HCT116 (cell line): ENCODE data around the gene PFKM. TPM values are rescaled to one million over a fixed set of nuclear protein-coding genes. Genes with fewer than 3 reads are reported as not detected.

Experiments
- ATAC-seq: fragments of 200-7000 bp; cut with Tn5 transposase; 2 replicates; pipeline ENCODE4 v1.9.1; 2020; ENCODE audit warnings: mild to moderate bottlenecking, moderate library complexity
- BruUV-seq: library from RNA; stranded (reverse); fragments of 400-500 nt; replicated peaks from 2 replicates; lab custom pipeline; 2021; lab: Mats Ljungman, UMichigan
- CTCF ChIA-PET: fragments of 300-600 bp; sonication (Branson Sonifier 250); formaldehyde crosslinking; loops from one replicate; lab custom pipeline; 2021; ENCODE audit warnings: antibody characterized with exemption; lab: Charles Lee
- POLR2A ChIA-PET: fragments of 300-600, 350-600 bp; sonication (Branson Sonifier 250); formaldehyde crosslinking; loops from one replicate; lab custom pipeline; 2021; ENCODE audit warnings: antibody characterized with exemption; lab: Charles Lee
- RAD21 ChIA-PET, 2 experiments: fragments of 300-600 bp; sonication (Branson Sonifier 250); formaldehyde crosslinking; loops; one replicate each; lab custom pipeline; 2023; ENCODE audit warnings: low total read pairs in 2 of 2; ENCODE audit not compliant: uncharacterized antibody in 2 of 2, unreplicated experiment in 2 of 2, low non-redundant PET in 1 of 2; lab: Charles Lee
- DNase-seq: peaks from one replicate; pipeline ENCODE4 v3.0.0-alpha.2; 2010; ENCODE audit warnings: low read depth, low spot score
- H2AFZ ChIP-seq: fragments of 200-600 bp; shearing (Covaris generic), sonication (generic); 2 replicates; pipeline ENCODE4 v1.6.1; 2017; ENCODE audit warnings: low read depth, mixed run types, mixed read lengths, antibody characterized with exemption, low read length; ENCODE audit not compliant: poor library complexity, severe bottlenecking
- H3K27ac ChIP-seq: 2 replicates; pipeline ENCODE4 v1.5.1; 2012; ENCODE audit warnings: low read depth, low read length
- H3K27me3 ChIP-seq: fragments of 200-600 bp; sonication (generic); 2 replicates; pipeline ENCODE4 v1.6.1; 2016; ENCODE audit warnings: mixed run types, low read length, mixed read lengths; ENCODE audit not compliant: insufficient read depth
- H3K36me3 ChIP-seq, 2 experiments: fragments of 200-500 bp in 1 of 2; fragments of 200-600 bp in 1 of 2; sonication (Bioruptor generic) in 1 of 2; sonication (generic) in 1 of 2; 2 replicates each; pipeline versions ENCODE4 v1.5.1 to v1.6.1; 2014 to 2016; ENCODE audit warnings: low read length in 2 of 2, inconsistent platforms in 1 of 2, mixed read lengths in 1 of 2, mixed run types in 1 of 2; ENCODE audit not compliant: insufficient read depth in 2 of 2, control insufficient read depth in 1 of 2
- H3K4me1 ChIP-seq, 2 experiments: fragments of 200-600 bp in 1 of 2; sonication (generic) in 1 of 2; 2 replicates each; pipeline versions ENCODE4 v1.5.1 to v1.6.1; 2012 to 2017; ENCODE audit warnings: low read length in 2 of 2, inconsistent platforms in 1 of 2, mild to moderate bottlenecking in 1 of 2, mixed read lengths in 1 of 2, mixed run types in 1 of 2, moderate library complexity in 1 of 2; ENCODE audit not compliant: insufficient read depth in 2 of 2, control insufficient read depth in 1 of 2
- H3K4me2 ChIP-seq: fragments of 200-600 bp; sonication (generic); 2 replicates; pipeline ENCODE4 v1.6.1; 2017; ENCODE audit warnings: mixed run types, low read length, mixed read lengths
- H3K4me3 ChIP-seq, 2 experiments: fragments of 200-600 bp in 1 of 2; sonication (generic) in 1 of 2; replicated peaks in 1 of 2; 2 replicates each; pipeline ENCODE4 v1.5.1; 2011 to 2016; ENCODE audit warnings: low read length in 2 of 2, control low read depth in 1 of 2, low read depth in 1 of 2, mild to moderate bottlenecking in 1 of 2, mixed read lengths in 1 of 2, mixed run types in 1 of 2
- H3K79me2 ChIP-seq: fragments of 200-600 bp; sonication (generic); 2 replicates; pipeline ENCODE4 v1.6.1; 2017; ENCODE audit warnings: mild to moderate bottlenecking, mixed run types, low read length, moderate library complexity, mixed read lengths; ENCODE audit not compliant: insufficient read depth
- H3K9ac ChIP-seq: fragments of 200-600 bp; sonication (generic); 2 replicates; pipeline ENCODE4 v1.6.1; 2016; ENCODE audit warnings: low read length, mixed read lengths
- H3K9me2 ChIP-seq: fragments of 200-600 bp; sonication (generic), shearing (Covaris generic); 2 replicates; pipeline ENCODE4 v1.6.1; 2017; ENCODE audit warnings: mixed run types, mild to moderate bottlenecking, moderate library complexity; ENCODE audit not compliant: insufficient read depth
- H3K9me3 ChIP-seq, 2 experiments: fragments of 200-500 bp in 1 of 2; fragments of 200-600 bp in 1 of 2; sonication (Bioruptor generic) in 1 of 2; sonication (generic) in 1 of 2; 2 replicates each; pipeline ENCODE4 v1.6.1; 2014 to 2017; ENCODE audit warnings: low read length in 2 of 2, mixed read lengths in 2 of 2, inconsistent platforms in 1 of 2, low read depth in 1 of 2, mild to moderate bottlenecking in 1 of 2, mixed run types in 1 of 2, moderate library complexity in 1 of 2; ENCODE audit not compliant: control insufficient read depth in 1 of 2, insufficient read depth in 1 of 2
- H4K20me1 ChIP-seq: fragments of 200-600 bp; sonication (generic), shearing (Covaris generic); 2 replicates; pipeline ENCODE4 v1.6.1; 2017; ENCODE audit warnings: mixed run types, mild to moderate bottlenecking, moderate library complexity; ENCODE audit not compliant: insufficient read depth
- CBX3 ChIP-seq: IDR thresholded peaks from 2 replicates; pipeline ENCODE4 v1.6.1; 2012; ENCODE audit warnings: low read depth
- CEBPB ChIP-seq: IDR thresholded peaks from 2 replicates; pipeline ENCODE4 v1.6.1; 2012; ENCODE audit warnings: low read depth
- EGR1 ChIP-seq: IDR thresholded peaks from 2 replicates; pipeline ENCODE4 v1.6.1; 2012; ENCODE audit warnings: low read depth
- ELF1 ChIP-seq: IDR thresholded peaks from 2 replicates; pipeline ENCODE4 v1.6.1; 2012; ENCODE audit warnings: low read depth, borderline replicate concordance
- FOSL1 ChIP-seq: IDR thresholded peaks from 2 replicates; pipeline ENCODE4 v1.6.1; 2012; ENCODE audit warnings: low read depth
- SRF ChIP-seq: IDR thresholded peaks from 2 replicates; pipeline ENCODE4 v1.6.1; 2012; ENCODE audit warnings: low read depth
- YY1 ChIP-seq: IDR thresholded peaks from 2 replicates; pipeline ENCODE4 v1.6.1; 2011; ENCODE audit warnings: low read length, low read depth, moderate library complexity, mild to moderate bottlenecking; ENCODE audit not compliant: insufficient replicate concordance; ENCODE audit errors: extremely low read depth
- ZFX ChIP-seq: fragments of 450-650 bp; IDR thresholded peaks from 2 replicates; pipeline ENCODE4 v1.6.1; 2017
- intact Hi-C: fragments of 100-400 bp; cut with micrococcal nuclease; formaldehyde crosslinking; loops from 2 replicates; pipeline ENCODE4 v1.10.0; 2022
- total RNA-seq: library from RNA; stranded (reverse); gene quantifications from one replicate; pipeline ENCODE4 v1.2.1, GENCODE V29; 2021; ENCODE audit not compliant: unreplicated experiment
- TF ChIP-seq, protein P1 (sequence below): IDR thresholded peaks from 2 replicates; pipeline ENCODE4 v1.6.1; 2011; ENCODE audit warnings: mild to moderate bottlenecking, low read length, moderate library complexity; ENCODE audit not compliant: insufficient replicate concordance; ENCODE audit errors: extremely low read depth
- TF ChIP-seq, protein P2 (sequence below): IDR thresholded peaks from 2 replicates; pipeline ENCODE4 v1.6.1; 2012
- TF ChIP-seq, protein P3 (sequence below), 3 experiments: fragments of 200-600 bp in 1 of 3; sonication (generic) in 1 of 3; IDR thresholded peaks in 2 of 3; conservative IDR thresholded peaks in 1 of 3; 2 replicates each; pipeline ENCODE4 v1.5.1; 2012 to 2017; ENCODE audit warnings: low read depth in 2 of 3, low read length in 2 of 3, antibody characterized with exemption in 1 of 3, borderline replicate concordance in 1 of 3, control low read depth in 1 of 3, mild to moderate bottlenecking in 1 of 3, mixed read lengths in 1 of 3, mixed run types in 1 of 3, moderate library complexity in 1 of 3; ENCODE audit not compliant: insufficient read depth in 1 of 3
- TF ChIP-seq, protein P4 (sequence below): IDR thresholded peaks from 2 replicates; pipeline ENCODE4 v1.6.1; 2012

PFKM gene
- total RNA-seq, 1 experiment from 2014 or later, result 144 TPM

DNA sequence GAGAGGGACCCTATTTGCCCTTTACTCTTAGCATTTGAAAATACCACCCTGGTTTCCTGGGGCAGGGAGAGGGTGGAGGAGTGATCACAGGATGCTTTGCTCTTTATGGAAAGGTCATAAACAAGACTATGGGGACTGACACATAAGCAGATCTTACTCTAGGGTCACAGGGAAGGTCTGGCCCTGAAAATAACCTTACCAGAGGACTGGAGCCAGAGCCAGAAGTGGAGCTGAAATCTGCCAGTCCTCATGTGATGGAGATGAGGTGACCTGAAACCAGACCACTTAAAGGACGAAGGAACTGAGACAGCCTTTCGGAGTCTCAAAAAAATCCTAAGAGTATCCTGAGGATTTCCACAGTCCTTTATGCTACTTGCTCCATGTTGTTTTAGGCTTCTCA lies 12.4 kb downstream of the PFKM start:
- CTCF ChIA-PET, result no interaction called here
- TF ChIP-seq, protein P1, sequence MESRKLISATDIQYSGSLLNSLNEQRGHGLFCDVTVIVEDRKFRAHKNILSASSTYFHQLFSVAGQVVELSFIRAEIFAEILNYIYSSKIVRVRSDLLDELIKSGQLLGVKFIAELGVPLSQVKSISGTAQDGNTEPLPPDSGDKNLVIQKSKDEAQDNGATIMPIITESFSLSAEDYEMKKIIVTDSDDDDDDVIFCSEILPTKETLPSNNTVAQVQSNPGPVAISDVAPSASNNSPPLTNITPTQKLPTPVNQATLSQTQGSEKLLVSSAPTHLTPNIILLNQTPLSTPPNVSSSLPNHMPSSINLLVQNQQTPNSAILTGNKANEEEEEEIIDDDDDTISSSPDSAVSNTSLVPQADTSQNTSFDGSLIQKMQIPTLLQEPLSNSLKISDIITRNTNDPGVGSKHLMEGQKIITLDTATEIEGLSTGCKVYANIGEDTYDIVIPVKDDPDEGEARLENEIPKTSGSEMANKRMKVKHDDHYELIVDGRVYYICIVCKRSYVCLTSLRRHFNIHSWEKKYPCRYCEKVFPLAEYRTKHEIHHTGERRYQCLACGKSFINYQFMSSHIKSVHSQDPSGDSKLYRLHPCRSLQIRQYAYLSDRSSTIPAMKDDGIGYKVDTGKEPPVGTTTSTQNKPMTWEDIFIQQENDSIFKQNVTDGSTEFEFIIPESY, result no peak
- TF ChIP-seq EGR1, result no peak
- TF ChIP-seq CBX3, result no peak
- TF ChIP-seq ZFX, result no peak
- TF ChIP-seq ELF1, result no peak
- no peak overlapping the region for H3K9ac ChIP-seq
- no peaks in the 10 kb centered on the region for H3K4me1 ChIP-seq
- H3K9me2 ChIP-seq, result no peaks in the 10 kb centered on the region
- H3K79me2 ChIP-seq, result peaks cover 10% of the 10 kb centered on the region; the same call in 1 of the 2 replicates
- peaks cover 60 to 81% of the 10 kb centered on the region in 2 experiments for H3K36me3 ChIP-seq
- no peak overlapping the region for H2AFZ ChIP-seq
- BruUV-seq, result no TSS peak
- H4K20me1 ChIP-seq, result no peaks in the 10 kb centered on the region
- H3K9me3 ChIP-seq, result no peaks in the 10 kb centered on the region
- POLR2A ChIA-PET, result no interaction called here
- no peak for ATAC-seq
- intact Hi-C loops, result no loop called here
- H3K27ac ChIP-seq, result no peak overlapping the region
- H3K4me3 ChIP-seq, result no peak overlapping the region
- H3K27me3 ChIP-seq, result no peaks in the 10 kb centered on the region
- no peak overlapping the region for H3K4me2 ChIP-seq
- RAD21 ChIA-PET, result no interaction called here
- DNase-seq, result no peak

DNA sequence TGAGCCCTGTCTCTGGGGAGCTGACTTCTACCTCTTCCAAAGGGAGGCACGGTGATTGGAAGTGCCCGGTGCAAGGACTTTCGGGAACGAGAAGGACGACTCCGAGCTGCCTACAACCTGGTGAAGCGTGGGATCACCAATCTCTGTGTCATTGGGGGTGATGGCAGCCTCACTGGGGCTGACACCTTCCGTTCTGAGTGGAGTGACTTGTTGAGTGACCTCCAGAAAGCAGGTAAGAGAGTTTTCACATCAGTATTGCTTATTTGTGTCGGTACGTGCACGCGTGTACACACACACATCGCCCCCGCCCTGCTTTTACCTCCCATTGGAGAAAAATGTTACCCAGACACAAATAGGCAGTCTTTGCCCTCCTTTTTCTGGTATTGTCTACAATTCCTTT lies 13.7 kb downstream of the PFKM start:
- Histone ChIP-seq H3K9ac (no peak overlapping the region), H3K4me2 (no peak overlapping the region), H4K20me1 (no peaks in the 10 kb centered on the region), H3K4me3 (no peak overlapping the region), H3K36me3 (peaks cover 59 to 79% of the 10 kb centered on the region in 2 experiments), H3K27me3 (no peaks in the 10 kb centered on the region)
- TF ChIP-seq SRF (no peak), ELF1 (no peak), CEBPB (no peak), YY1 (no peak), EGR1 (no peak), FOSL1 (no peak)
- TF ChIP-seq, protein P2, sequence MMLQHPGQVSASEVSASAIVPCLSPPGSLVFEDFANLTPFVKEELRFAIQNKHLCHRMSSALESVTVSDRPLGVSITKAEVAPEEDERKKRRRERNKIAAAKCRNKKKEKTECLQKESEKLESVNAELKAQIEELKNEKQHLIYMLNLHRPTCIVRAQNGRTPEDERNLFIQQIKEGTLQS, result no peak
- TF ChIP-seq, protein P3, sequence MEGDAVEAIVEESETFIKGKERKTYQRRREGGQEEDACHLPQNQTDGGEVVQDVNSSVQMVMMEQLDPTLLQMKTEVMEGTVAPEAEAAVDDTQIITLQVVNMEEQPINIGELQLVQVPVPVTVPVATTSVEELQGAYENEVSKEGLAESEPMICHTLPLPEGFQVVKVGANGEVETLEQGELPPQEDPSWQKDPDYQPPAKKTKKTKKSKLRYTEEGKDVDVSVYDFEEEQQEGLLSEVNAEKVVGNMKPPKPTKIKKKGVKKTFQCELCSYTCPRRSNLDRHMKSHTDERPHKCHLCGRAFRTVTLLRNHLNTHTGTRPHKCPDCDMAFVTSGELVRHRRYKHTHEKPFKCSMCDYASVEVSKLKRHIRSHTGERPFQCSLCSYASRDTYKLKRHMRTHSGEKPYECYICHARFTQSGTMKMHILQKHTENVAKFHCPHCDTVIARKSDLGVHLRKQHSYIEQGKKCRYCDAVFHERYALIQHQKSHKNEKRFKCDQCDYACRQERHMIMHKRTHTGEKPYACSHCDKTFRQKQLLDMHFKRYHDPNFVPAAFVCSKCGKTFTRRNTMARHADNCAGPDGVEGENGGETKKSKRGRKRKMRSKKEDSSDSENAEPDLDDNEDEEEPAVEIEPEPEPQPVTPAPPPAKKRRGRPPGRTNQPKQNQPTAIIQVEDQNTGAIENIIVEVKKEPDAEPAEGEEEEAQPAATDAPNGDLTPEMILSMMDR (IDR thresholded peaks at IDR 0.05 in 2 of 3, conservative IDR thresholded peaks at IDR 0.05 in 1 of 3; ENCODE audit: borderline replicate concordance in 1 of 3, insufficient read depth in 1 of 3, low read depth in 2 of 3, low read length in 2 of 3), result no peak
- TF ChIP-seq, protein P4, sequence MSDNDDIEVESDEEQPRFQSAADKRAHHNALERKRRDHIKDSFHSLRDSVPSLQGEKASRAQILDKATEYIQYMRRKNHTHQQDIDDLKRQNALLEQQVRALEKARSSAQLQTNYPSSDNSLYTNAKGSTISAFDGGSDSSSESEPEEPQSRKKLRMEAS, result no peak
- TF ChIP-seq, all 23 proteins: peak for 0
- no TSS peak for BruUV-seq
- Histone ChIP-seq H3K79me2 (peaks cover 4% of the 10 kb centered on the region; the same call in 1 of the 2 replicates), H3K27ac (no peak overlapping the region), H3K9me3 (no peaks in the 10 kb centered on the region), H3K4me1 (no peaks in the 10 kb centered on the region), H2AFZ (no peak overlapping the region), H3K9me2 (no peaks in the 10 kb centered on the region)
- intact Hi-C loops, result no loop called here
- RAD21 ChIA-PET, result no interaction called here
- DNase-seq, result no peak
- POLR2A ChIA-PET, result no interaction called here
- CTCF ChIA-PET, result no interaction called here
- ATAC-seq, result no peak
